ENCODE data around the gene ARHGAP4. TPM values are rescaled to one million over a fixed set of nuclear protein-coding genes. Genes with fewer than 3 reads are reported as not detected.

The ARHGAP4 gene
- total RNA-seq, 4 donors from 2014 or later = 16.6 to 72.2 (median 36.4) TPM

- DNase-seq (ENCODE audit: low spot score) = no peak
- ATAC-seq (ENCODE audit: low FRiP score) = no peak
- no peak for TF ChIP-seq CTCF (IDR thresholded peaks at IDR 0.05)
These were observed 51.5 kb downstream of the ARHGAP4 start for GRCh38 chrX:153874366-153875125.

GRCh38 chrX:153874085-153874365 lies 52.0 kb downstream of the ARHGAP4 start:
- no peak for TF ChIP-seq CTCF (IDR thresholded peaks at IDR 0.05)
- ATAC-seq (ENCODE audit: low FRiP score) = no peak
- no peak for DNase-seq (ENCODE audit: low spot score)

GRCh38 chrX:153873282-153874084 lies 52.6 kb downstream of the ARHGAP4 start:
- TF ChIP-seq CTCF (IDR thresholded peaks at IDR 0.05) = no peak
- no peak for ATAC-seq (ENCODE audit: low FRiP score)
- DNase-seq (ENCODE audit: low spot score) = no peak

GRCh38 chrX:153871946-153872878 lies 53.9 kb downstream of the ARHGAP4 start:
- no peak for DNase-seq (ENCODE audit: low spot score)
- no peak for ATAC-seq (ENCODE audit: low FRiP score)
- TF ChIP-seq CTCF (IDR thresholded peaks at IDR 0.05) = no peak

GRCh38 chrX:153871451-153871850 lies 54.6 kb downstream of the ARHGAP4 start:
- TF ChIP-seq CTCF (IDR thresholded peaks at IDR 0.05) = no peak
- ATAC-seq (ENCODE audit: low FRiP score) = no peak
- no peak for DNase-seq (ENCODE audit: low spot score)

- no peak for ATAC-seq (ENCODE audit: low FRiP score)
- no peak for TF ChIP-seq CTCF (IDR thresholded peaks at IDR 0.05)
- no peak for DNase-seq (ENCODE audit: low spot score)
These were observed 55.2 kb downstream of the ARHGAP4 start for GRCh38 chrX:153870791-153871360.
